GM21576 (cell line): ENCODE data around the gene GOLIM4.

Experiments
- ATAC-seq: cut with Tn5 transposase; IDR thresholded peaks from one replicate; pipeline ENCODE4 v1.9.1; 2021; ENCODE audit warnings: mild to moderate bottlenecking, moderate library complexity; ENCODE audit not compliant: unreplicated experiment

Gene GOLIM4

DNA sequence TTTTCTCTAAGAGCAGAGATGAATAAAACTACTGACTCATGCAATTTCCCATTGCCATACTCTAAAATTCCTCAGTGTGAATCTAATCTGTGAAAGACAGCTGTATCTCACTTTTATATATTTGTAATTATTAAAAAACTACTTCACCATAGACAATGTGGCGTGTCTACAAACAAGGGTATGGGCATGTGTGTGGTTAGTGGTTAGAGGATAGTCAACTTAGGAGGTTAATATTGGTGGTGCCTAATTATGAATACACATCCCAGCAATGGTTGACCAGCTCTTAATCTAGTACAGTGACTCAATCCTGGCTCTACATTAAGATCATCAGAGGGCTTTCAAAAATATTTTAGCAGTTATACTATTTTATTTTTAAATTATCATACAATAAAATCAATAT, 94.5 kb downstream of the GOLIM4 start:
- ATAC-seq: no peak

DNA sequence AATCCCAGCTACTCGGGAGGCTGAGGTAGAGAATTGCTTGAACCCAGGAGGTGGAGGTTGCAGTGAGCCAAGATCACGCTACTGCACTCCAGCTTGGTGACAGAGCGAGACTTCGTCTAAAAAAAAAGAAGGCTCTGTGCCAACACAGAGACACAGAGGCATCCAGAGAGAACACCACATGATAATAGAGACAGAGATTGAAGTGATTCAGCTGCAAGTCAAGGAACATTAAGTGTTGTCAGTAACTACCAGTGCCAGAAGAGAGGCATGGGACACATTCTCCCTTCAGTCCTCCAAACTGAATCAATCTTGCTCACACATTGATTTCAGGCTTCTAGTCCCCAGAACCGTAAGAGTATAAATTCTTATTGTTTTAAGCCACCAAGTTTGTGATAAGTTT, 97.5 kb downstream of the GOLIM4 start:
- ATAC-seq: no peak

DNA sequence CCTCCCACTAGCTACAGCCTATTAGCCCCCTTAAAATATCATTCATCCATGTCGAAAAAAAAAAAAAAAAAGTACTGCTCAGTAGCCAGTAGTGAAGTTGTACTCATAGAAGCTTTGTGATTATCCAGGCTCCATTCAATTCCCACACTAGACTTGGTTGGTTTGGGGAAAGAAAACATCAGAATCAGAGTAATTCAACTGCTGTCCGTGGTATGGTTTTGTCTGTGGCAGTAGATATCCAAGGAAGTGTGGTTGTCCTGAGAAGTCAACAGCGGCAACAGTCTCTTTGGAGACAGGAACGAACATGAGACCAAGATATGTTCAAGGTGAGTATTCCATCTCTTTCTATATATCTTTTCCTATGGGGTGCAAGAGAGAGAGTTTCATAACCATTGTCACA, 99.2 kb downstream of the GOLIM4 start:
- no peak for ATAC-seq

DNA sequence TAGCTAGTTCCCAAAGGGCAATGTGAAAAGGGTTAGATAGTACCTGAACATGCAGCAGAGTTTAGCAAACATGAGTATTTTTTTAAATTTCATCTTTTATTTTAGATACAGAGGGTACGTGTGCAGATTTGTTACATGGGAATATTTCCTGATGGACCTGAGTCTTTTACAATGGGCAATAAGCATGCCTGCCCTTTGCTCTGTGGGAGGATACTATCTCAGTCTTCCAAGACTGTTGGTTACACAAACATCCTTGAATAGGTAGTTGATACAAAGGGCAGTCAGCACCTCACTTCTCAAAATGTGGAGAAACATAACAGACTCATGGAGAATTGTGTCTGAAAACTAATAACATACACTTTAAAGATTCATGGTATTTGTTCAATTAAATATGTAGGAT, 103.3 kb downstream of the GOLIM4 start:
- no peak for ATAC-seq

DNA sequence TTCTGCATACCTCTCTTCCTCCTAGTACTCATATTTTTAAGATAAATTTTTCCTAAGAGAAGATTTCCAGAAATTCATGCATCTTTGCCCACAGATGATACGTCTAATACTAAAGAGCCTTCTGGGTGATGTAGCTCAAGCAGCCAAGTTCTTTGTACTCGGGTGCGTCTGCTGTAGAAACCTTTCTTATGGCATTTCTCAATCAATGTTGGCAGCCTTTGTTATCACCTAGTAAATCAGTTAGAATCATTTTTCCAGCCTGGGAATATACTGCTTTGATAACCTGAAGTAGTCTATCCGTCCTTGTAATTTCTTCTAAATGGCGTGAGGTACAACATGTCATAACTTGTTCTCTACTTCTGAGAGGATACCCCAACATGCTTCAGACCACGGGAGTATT, 104.5 kb downstream of the GOLIM4 start:
- ATAC-seq: no peak

DNA sequence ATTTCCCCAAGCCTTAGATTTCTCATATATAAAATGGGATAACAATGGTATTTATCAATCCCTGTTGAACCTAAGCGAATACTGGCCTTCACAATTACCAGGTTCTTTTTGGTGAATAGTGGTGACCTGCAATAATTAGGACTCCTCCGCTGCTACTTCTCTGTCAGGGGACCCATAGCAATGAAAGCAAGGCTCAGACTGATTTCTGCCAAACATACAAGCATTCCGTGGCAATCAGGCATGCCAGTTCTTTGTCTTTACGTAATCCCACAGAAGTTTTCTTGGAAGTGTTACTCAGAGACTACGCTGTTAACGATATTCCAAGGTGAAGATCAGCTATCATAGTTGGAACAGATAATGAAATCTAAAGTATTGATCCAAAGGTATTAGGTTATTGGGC, 105.7 kb downstream of the GOLIM4 start:
- ATAC-seq: no peak

DNA sequence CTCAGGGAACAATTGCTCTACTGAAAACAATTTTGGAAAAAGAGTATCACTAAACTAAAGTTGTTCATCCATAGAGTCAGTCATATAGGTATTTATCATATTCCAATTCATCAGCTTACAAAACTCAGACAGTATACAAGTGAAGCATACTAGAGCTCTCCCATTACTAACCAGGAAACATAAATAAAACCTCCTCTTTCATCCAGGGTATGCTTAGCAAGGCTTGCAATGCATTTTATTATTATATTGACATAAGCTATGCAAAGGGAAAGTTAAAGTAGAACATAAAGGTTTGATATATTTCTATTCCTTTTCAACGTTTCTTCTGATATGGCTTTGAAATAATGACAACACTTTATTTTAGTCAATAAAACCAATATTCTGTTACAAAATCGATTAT, 106.7 kb downstream of the GOLIM4 start:
- ATAC-seq: no peak

DNA sequence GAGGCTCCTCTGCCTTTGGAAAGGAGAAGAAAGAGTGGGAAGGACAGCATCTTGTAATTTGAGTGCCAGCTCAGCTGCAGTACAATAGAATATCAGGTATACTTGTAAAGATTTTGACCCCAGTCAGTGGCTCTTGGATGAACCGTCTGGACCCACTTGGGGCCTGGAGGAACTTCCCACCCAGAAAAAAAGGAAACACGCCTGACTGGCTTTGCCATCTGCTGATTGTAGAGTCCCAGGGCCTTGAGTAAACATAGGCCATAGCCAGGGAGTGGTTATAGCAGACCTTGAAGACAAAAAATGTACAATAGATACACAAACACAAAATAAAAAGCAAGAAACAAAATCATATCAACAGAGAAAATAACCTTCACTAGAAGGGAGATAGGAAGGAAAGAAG, 112.1 kb downstream of the GOLIM4 start:
- ATAC-seq: no peak

DNA sequence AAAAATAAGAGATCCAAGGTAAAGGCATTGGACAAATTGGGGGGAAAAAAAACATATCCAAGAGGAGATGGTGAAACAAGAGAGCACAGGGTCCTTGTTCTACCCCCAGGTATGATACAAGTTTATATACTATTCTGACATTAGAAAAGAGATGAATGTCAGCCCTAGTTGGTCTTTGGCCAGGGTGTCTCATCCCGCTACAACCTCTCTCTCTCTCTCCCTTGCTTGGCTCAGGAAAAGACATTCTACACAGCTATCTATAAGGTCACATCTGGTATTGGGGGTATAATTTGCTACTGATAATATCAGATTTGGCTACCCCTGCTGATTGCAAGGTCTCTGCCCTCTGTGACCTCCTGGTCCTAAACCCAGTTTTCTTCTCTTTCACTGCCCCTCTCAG, 117.2 kb downstream of the GOLIM4 start:
- no peak for ATAC-seq

DNA sequence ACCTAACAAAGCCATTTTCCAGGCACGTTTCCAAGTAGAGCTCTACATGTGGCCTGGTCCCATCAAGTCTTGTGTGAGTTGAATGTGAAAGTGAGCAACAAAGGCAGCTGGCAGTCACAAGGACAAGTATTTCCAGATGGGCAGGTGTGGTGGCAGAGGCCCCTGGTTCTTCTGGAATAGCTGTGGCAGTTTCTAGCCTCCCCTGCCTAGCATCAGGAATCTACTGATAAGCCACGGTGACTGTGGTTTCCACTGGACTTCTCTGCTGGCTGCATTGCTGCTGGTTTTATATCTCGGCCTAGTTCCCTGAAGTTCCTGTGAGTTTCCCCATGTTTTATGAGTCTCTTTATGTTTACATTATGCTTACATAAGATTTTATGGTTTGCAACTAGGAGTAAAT, 117.7 kb downstream of the GOLIM4 start:
- no peak for ATAC-seq

DNA sequence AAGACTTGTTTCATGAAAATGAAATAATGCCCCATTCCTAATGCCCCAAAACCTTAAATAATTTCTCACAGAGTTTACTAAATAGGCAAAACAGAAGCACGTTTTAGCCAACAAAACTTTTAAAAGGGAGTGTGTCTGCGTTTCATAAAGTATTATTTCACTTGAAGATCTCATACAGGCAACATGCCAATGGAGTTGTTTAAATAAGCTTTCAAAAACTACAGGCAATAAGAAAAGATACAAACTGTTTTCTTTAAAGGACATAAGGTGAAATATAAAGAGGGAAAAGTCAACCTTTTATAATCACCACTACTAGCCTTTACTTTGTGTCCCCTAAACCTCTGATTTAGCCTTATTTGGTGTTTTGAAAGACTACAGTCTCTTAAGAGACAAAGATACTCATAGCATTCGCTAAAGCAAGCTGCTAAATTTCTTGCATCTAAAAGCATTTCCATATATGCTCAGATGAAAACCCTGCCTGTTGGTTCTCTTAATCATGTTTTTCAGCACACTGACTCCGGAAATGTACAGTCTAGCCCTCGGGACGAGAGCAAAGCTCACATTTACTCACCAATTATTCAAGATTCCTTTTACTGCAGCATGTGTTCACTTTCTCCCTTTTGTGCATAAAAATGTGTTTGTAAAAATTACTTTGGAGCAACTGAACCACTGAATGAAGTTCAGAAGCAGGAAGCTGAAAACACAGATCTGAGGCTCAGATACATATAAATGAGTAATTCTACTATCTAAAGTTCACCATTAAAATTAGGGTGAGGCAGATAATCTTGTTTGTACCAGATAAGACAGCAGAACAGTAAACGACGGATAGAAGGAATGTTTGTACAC, 119.0 kb downstream of the GOLIM4 start:
- no peak for ATAC-seq

DNA sequence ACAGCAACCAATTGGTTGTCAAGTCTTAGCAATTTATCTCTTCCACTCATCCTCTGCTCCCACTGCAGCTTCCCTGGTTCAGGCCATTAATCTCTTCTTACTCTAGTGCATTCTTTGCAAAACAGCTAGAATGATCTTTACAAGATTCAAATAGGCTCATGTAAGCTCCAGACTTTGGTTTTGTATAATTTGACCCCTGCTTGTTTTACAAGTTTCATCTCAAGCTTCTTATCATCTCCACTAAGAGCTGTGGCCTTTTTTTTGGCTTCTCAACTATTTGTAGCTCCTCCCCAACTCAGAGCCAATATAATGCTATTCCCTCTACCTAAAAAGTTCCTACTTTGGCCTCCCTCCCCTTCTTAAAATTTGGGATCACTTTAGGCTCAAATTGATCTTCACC, 121.8 kb downstream of the GOLIM4 start:
- no peak for ATAC-seq

DNA sequence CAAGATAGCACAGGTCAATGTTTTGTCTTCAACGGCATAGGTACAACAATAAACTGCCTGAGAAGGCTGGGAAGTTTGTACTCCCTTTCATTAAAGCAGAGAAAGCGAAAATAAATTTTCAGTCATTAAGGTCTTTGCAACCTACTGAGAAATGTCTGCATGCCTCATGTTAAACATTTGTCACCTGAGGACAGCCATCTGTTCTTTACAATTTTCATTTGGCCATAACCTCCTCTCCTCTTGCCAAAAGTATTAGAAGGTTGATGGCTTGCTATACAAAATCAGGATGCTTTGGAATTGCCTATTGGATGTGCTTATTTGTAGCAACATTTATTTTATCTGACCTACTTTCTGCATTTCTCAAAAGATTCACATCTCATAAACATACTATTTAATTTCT, 122.7 kb downstream of the GOLIM4 start:
- no peak for ATAC-seq

DNA sequence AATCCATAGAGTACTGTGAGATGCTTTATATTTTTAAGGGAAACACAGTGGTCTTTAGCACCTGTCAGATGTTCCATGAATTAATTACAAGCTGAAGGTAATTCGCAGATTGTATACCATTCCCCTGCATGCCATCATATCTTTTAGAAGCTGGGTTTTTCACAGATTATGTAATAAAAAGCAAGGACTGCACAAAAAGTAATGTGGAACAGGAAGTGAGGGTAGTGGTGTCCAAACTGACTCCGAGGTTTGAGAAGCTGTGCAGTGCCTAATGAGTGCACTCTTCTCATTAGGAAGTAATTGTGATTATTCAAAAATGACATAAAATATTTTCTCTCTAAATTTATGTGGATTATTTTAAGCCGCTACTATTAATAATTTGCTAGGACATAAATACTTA, 123.2 kb downstream of the GOLIM4 start:
- ATAC-seq: no peak

DNA sequence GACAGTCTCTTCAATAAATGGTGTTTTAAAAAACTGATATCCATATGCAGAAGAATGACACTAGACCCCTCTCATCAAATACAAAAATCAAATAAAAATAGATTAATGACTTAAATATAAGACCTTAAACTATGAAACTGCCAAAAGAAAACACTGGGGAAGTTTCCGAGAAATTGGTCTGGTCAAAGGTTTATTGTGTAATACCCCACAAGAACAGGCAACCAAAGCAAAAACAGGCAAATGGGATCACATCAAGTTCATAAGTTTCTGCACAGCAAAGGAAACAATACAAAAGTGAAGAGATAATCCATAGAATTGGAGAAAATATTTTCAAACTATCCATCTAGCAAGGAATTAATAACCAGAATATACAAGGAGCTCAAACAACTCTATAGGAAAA, 126.2 kb downstream of the GOLIM4 start:
- ATAC-seq: no peak

DNA sequence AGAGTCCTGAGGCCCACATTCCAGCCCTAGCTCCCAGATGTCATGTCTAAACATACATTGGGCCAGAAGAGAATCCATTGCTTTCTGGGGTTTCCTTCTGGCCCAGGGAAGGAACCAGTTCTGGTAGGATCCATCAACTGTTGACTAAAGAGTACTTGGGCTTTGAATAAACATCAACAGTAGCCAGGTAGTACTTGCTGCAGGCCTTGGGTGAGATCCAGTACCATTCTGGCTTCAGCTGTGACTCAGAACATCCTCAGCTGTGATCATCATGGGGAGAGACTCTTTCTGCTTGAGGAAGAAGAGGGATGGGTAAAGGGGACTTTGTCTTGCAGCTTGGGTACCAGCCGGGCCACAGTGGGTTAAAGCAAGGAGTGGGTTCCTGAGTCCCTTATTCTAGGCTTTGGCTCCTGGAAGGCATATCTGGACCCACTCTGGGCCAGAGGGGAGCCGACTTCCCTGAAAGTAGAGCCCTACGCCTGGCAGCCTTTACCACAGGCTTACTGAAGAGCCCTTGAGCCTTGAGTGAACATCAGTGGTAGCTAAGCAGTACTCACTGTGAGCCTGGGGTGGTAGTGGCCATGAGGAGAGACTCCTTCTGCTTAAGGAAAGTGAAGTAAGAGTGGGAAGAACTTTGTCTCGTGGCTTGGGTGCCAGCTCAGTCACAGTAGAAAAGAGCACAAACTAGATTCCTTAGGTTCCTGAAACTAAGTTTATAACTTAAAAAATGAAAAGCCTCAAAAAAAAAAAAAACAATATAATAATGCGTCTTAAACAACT, 128.3 kb downstream of the GOLIM4 start:
- no peak for ATAC-seq
